H1 (cell line): Measurements from ENCODE around the gene CSRNP3. TPM values are rescaled to one million over a fixed set of nuclear protein-coding genes. Genes with fewer than 3 reads are reported as not detected.

Experiments used
- CTCF ChIA-PET: fragments of 300-600 bp; sonication (Branson Sonifier 250); formaldehyde crosslinking; loops from one replicate; lab custom pipeline; 2021; ENCODE audit not compliant: partially characterized antibody; lab: Charles Lee
- POLR2A ChIA-PET: fragments of 300-600 bp; sonication (Branson Sonifier 250); formaldehyde crosslinking; loops from one replicate; lab custom pipeline; 2021; ENCODE audit warnings: inconsistent platforms; ENCODE audit not compliant: partially characterized antibody; lab: Charles Lee
- DNase-seq, 2 experiments: peaks; one replicate each; pipeline versions ENCODE4 v3.0.0 to v3.0.0-alpha.2; 2010 to 2022; ENCODE audit warnings: low spot score in 2 of 2, low read depth in 1 of 2, mixed read lengths in 1 of 2
- FAIRE-seq: peaks from 2 replicates; lab custom pipeline; 2011; peaks lifted over from hg19 to GRCh38; lab: Jason Lieb, UNC
- H2AFZ ChIP-seq: 2 replicates; pipeline ENCODE4 v1.8.1; 2012; ENCODE audit warnings: low read length, inconsistent platforms
- H2AK5ac ChIP-seq: 2 replicates; pipeline ENCODE4 v1.6.1; 2013; ENCODE audit warnings: low read depth, low read length
- H2BK120ac ChIP-seq: replicated peaks from 2 replicates; pipeline ENCODE3; 2013; ENCODE audit warnings: low read depth, low read length, inconsistent platforms
- H2BK12ac ChIP-seq: 2 replicates; pipeline ENCODE4 v1.6.1; 2013; ENCODE audit warnings: low read depth, low read length
- H2BK15ac ChIP-seq: 2 replicates; pipeline ENCODE4 v1.6.1; 2013; ENCODE audit warnings: low read length
- H2BK20ac ChIP-seq: 2 replicates; pipeline ENCODE4 v1.6.1; 2013; ENCODE audit warnings: low read length
- H2BK5ac ChIP-seq: 2 replicates; pipeline ENCODE4 v1.6.1; 2013; ENCODE audit warnings: low read depth, low read length
- H3K14ac ChIP-seq: 2 replicates; pipeline ENCODE4 v1.6.1; 2013; ENCODE audit warnings: inconsistent platforms; ENCODE audit not compliant: insufficient read length
- H3K18ac ChIP-seq: 2 replicates; pipeline ENCODE4 v1.6.1; 2013; ENCODE audit warnings: low read length; ENCODE audit errors: extremely low read depth
- H3K23ac ChIP-seq: 2 replicates; pipeline ENCODE4 v1.6.1; 2013; ENCODE audit warnings: inconsistent platforms; ENCODE audit not compliant: insufficient read length
- H3K23me2 ChIP-seq: 2 replicates; pipeline ENCODE4 v1.6.1; 2013; ENCODE audit warnings: low read depth, low read length
- H3K27ac ChIP-seq: 2 replicates; pipeline ENCODE4 v1.6.1; 2011; ENCODE audit warnings: low read depth, low read length, inconsistent platforms
- H3K27me3 ChIP-seq, 4 experiments: replicated peaks in 1 of 4; 1 replicate in 1 of 4; 2 replicates in 3 of 4; pipeline versions ENCODE4 v1.6.1 to v1.8.1; 2011 to 2013; ENCODE audit warnings: low read length in 3 of 4, mild to moderate bottlenecking in 3 of 4, inconsistent platforms in 2 of 4, mixed read lengths in 2 of 4, moderate library complexity in 1 of 4; ENCODE audit not compliant: control insufficient read depth in 3 of 4, insufficient read depth in 3 of 4; ENCODE audit errors: extremely low read depth in 1 of 4
- H3K36me3 ChIP-seq, 4 experiments: 2 replicates each; pipeline versions ENCODE4 v1.6.1 to v1.8.1; 2011 to 2013; ENCODE audit warnings: mild to moderate bottlenecking in 4 of 4, low read length in 3 of 4, moderate library complexity in 2 of 4, control low read depth in 1 of 4, inconsistent platforms in 1 of 4; ENCODE audit not compliant: insufficient read depth in 4 of 4, control insufficient read depth in 2 of 4
- H3K4ac ChIP-seq: replicated peaks from 2 replicates; pipeline ENCODE3; 2013; ENCODE audit warnings: low read length, low read depth, mixed read lengths, inconsistent platforms; ENCODE audit not compliant: insufficient read length
- H3K4me1 ChIP-seq, 4 experiments: replicated peaks in 1 of 4; 1 replicate in 1 of 4; 2 replicates in 3 of 4; pipeline versions ENCODE4 v1.6.1 to v1.8.1; 2011 to 2013; ENCODE audit warnings: low read length in 3 of 4, inconsistent platforms in 2 of 4, mixed read lengths in 1 of 4; ENCODE audit not compliant: insufficient read depth in 4 of 4, control insufficient read depth in 3 of 4
- H3K4me2 ChIP-seq, 2 experiments: 2 replicates each; pipeline versions ENCODE4 v1.6.1 to v1.8.1; 2011 to 2013; ENCODE audit warnings: low read depth in 2 of 2, low read length in 2 of 2, control low read depth in 1 of 2, inconsistent platforms in 1 of 2, mild to moderate bottlenecking in 1 of 2; ENCODE audit not compliant: insufficient read depth in 1 of 2
- H3K4me3 ChIP-seq, 4 experiments: fragments of 200-600, 300-600 bp in 1 of 4; sonication (generic), shearing (Covaris generic), sonication (Bioruptor Twin) in 1 of 4; 2 replicates each; pipeline versions ENCODE4 v1.5.1 to v1.8.1; 2011 to 2016; ENCODE audit warnings: low read length in 4 of 4, low read depth in 3 of 4, control low read depth in 2 of 4, inconsistent platforms in 2 of 4, mild to moderate bottlenecking in 2 of 4, mixed read lengths in 1 of 4, moderate library complexity in 1 of 4; ENCODE audit not compliant: insufficient read depth in 2 of 4; ENCODE audit errors: extremely low read depth in 1 of 4
- H3K56ac ChIP-seq: replicated peaks from 2 replicates; pipeline ENCODE3; 2013; ENCODE audit warnings: low read depth, mild to moderate bottlenecking, mixed read lengths, low read length, inconsistent platforms; ENCODE audit not compliant: insufficient read length
- H3K79me1 ChIP-seq: 2 replicates; pipeline ENCODE4 v1.6.1; 2013; ENCODE audit warnings: low read depth, low read length, control low read depth
- H3K79me2 ChIP-seq, 2 experiments: 2 replicates each; pipeline versions ENCODE4 v1.6.1 to v1.8.1; 2012 to 2013; ENCODE audit warnings: low read length in 2 of 2, mild to moderate bottlenecking in 2 of 2, inconsistent platforms in 1 of 2; ENCODE audit not compliant: insufficient read depth in 2 of 2, control insufficient read depth in 1 of 2
- H3K9ac ChIP-seq, 4 experiments: replicated peaks in 1 of 4; 1 replicate in 1 of 4; 2 replicates in 3 of 4; pipeline versions ENCODE4 v1.6.1 to v1.8.1; 2011 to 2013; ENCODE audit warnings: low read depth in 3 of 4, low read length in 3 of 4, control low read depth in 2 of 4, mild to moderate bottlenecking in 2 of 4, moderate library complexity in 2 of 4, inconsistent platforms in 1 of 4; ENCODE audit errors: extremely low read depth in 1 of 4
- H3K9me3 ChIP-seq, 2 experiments: 2 replicates each; pipeline versions ENCODE4 v1.6.1 to v1.8.1; 2012 to 2013; ENCODE audit warnings: mild to moderate bottlenecking in 2 of 2, moderate library complexity in 2 of 2, control low read depth in 1 of 2, inconsistent platforms in 1 of 2, low read depth in 1 of 2, low read length in 1 of 2, mixed read lengths in 1 of 2; ENCODE audit not compliant: insufficient read depth in 2 of 2
- H4K20me1 ChIP-seq, 2 experiments: replicated peaks in 1 of 2; 2 replicates each; pipeline versions ENCODE3 to v1.8.1; 2011 to 2013; ENCODE audit warnings: inconsistent platforms in 2 of 2, low read length in 2 of 2, mild to moderate bottlenecking in 1 of 2; ENCODE audit not compliant: insufficient read depth in 2 of 2, control insufficient read depth in 1 of 2
- H4K5ac ChIP-seq: 2 replicates; pipeline ENCODE4 v1.6.1; 2013; ENCODE audit warnings: low read length, low read depth, mixed read lengths, inconsistent platforms; ENCODE audit not compliant: insufficient read length
- H4K8ac ChIP-seq: 2 replicates; pipeline ENCODE4 v1.8.0; 2013; ENCODE audit warnings: mild to moderate bottlenecking, moderate library complexity, low read length, inconsistent platforms; ENCODE audit not compliant: insufficient read depth; ENCODE audit errors: extremely low read depth
- H4K91ac ChIP-seq: replicated peaks from 2 replicates; pipeline ENCODE3; 2013; ENCODE audit warnings: low read length, mixed read lengths, inconsistent platforms; ENCODE audit not compliant: insufficient read length
- BRCA1 ChIP-seq: IDR thresholded peaks from 2 replicates; pipeline ENCODE4 v1.6.1; 2012; ENCODE audit warnings: low read depth, low read length, improper control_type of control experiment
- CBX5 ChIP-seq: fragments of 300-800, 300-1000 bp; sonication (generic); IDR thresholded peaks from 2 replicates; pipeline ENCODE4 v1.7.1; 2016; ENCODE audit warnings: antibody characterized with exemption, low read length, low read depth
- CHD2 ChIP-seq: IDR thresholded peaks from 2 replicates; pipeline ENCODE4 v1.6.1; 2012; ENCODE audit warnings: low read length, improper control_type of control experiment
- CTCF ChIP-seq, 3 experiments: IDR thresholded peaks; 1 replicate in 2 of 3; 2 replicates in 1 of 3; pipeline versions ENCODE4 v1.5.1 to v1.6.1; 2011; ENCODE audit warnings: low read length in 3 of 3, mild to moderate bottlenecking in 3 of 3, inconsistent platforms in 2 of 3, low read depth in 1 of 3, moderate library complexity in 1 of 3; ENCODE audit not compliant: insufficient read depth in 1 of 3; ENCODE audit errors: control extremely low read depth in 1 of 3
- FOSL1 ChIP-seq: IDR thresholded peaks from 2 replicates; pipeline ENCODE4 v1.6.1; 2011; ENCODE audit warnings: mild to moderate bottlenecking, low read depth, low read length, moderate library complexity; ENCODE audit not compliant: insufficient read depth
- GABPA ChIP-seq: IDR thresholded peaks from 2 replicates; pipeline ENCODE4 v1.6.1; 2011; ENCODE audit warnings: mild to moderate bottlenecking, low read length, moderate library complexity, borderline replicate concordance; ENCODE audit not compliant: insufficient read depth
- RBBP5 ChIP-seq: IDR thresholded peaks from 2 replicates; pipeline ENCODE4 v1.7.1; 2012; ENCODE audit warnings: low read depth, mild to moderate bottlenecking, inconsistent platforms, low read length, moderate library complexity, borderline replicate concordance
- SIN3A ChIP-seq, 2 experiments: IDR thresholded peaks in 1 of 2; conservative IDR thresholded peaks in 1 of 2; 2 replicates each; pipeline ENCODE4 v1.6.1; 2011 to 2012; ENCODE audit warnings: low read length in 2 of 2, improper control_type of control experiment in 1 of 2, low read depth in 1 of 2, mild to moderate bottlenecking in 1 of 2
- SP1 ChIP-seq: IDR thresholded peaks from 2 replicates; pipeline ENCODE4 v1.6.1; 2011; ENCODE audit warnings: low read depth, low read length
- USF2 ChIP-seq: IDR thresholded peaks from 2 replicates; pipeline ENCODE4 v1.6.1; 2011; ENCODE audit warnings: low read length, improper control_type of control experiment
- WGBS, 2 experiments: shearing (Covaris generic) in 1 of 2; methylation state at CpG; one replicate each; pipeline versions ENCODE4 v1.1.6 to v1.1.7; 2013 to 2015; ENCODE audit warnings: low lambda C conversion rate in 2 of 2, mixed read lengths in 2 of 2, inconsistent platforms in 1 of 2, low coverage in 1 of 2, missing lambda C conversion rate in 1 of 2; ENCODE audit not compliant: insufficient replicate concordance in 2 of 2, insufficient coverage in 1 of 2, insufficient read length in 1 of 2; ENCODE audit errors: extremely low coverage in 1 of 2, missing lambda C conversion rate in 1 of 2; 5-methylcytosine and 5-hydroxymethylcytosine counted together
- polyA plus RNA-seq, 7 experiments: library from polyadenylated mRNA; depleted of rRNA in 3 of 7; stranded (reverse) in 5 of 7; unstranded in 2 of 7; fragments of >200 nt in 5 of 7; fragments of 200-250 nt in 2 of 7; gene quantifications; 1 replicate in 5 of 7; 2 replicates in 1 of 7; 4 replicates in 1 of 7; pipeline versions ENCODE4 v1.2.1 to v1.2.3, GENCODE V29; 2011 to 2013; ENCODE audit warnings: missing spikeins in 2 of 7, mixed read lengths in 2 of 7
- total RNA-seq: library from RNA; stranded (reverse); fragmentation: NEBNext Ultra II Directional; extraction: Animal tissue kit (Norgen Biotek cat#: 25700); gene quantifications from 2 replicates; pipeline ENCODE4 v1.2.1, GENCODE V29; 2021

Gene CSRNP3
- total and polyA plus RNA-seq, 2 of the 8 experiments (the other 6 are each of a cell fraction or from before 2014, with no cell fraction given): 1.3 to 6.5 TPM

GRCh38 chr2:165629776-165630175 lies 160.3 kb downstream of the CSRNP3 start:
- Histone ChIP-seq H3K4me1 (peaks cover 3 to 23% (median 12%) of the 10 kb centered on the region in 4 experiments), H3K18ac (no peak overlapping the region), H3K36me3 (no peaks in the 10 kb centered on the region), H2BK15ac (no peak overlapping the region), H3K14ac (no peak overlapping the region), H3K9me3 (no peaks in the 10 kb centered on the region), H3K9ac (no peak overlapping the region), H3K4ac (no peak overlapping the region), H3K79me2 (no peaks in the 10 kb centered on the region), H3K23ac (no peak overlapping the region), H2AFZ (no peak overlapping the region), H4K91ac (no peak overlapping the region), H4K5ac (no peak overlapping the region), H3K27ac (no peak overlapping the region), H3K56ac (no peak overlapping the region), H3K4me3 (no peak overlapping the region), H4K20me1 (no peaks in the 10 kb centered on the region), H3K4me2 (no peak overlapping the region), H3K27me3 (no peaks in the 10 kb centered on the region), H2BK12ac (no peak overlapping the region), H2AK5ac (no peak overlapping the region), H4K8ac (no peak overlapping the region), H3K79me1 (no peaks in the 10 kb centered on the region), H2BK20ac (no peak overlapping the region), H3K23me2 (no peaks in the 10 kb centered on the region), H2BK120ac (no peak overlapping the region), H2BK5ac (no peak overlapping the region)
- no peak for DNase-seq
- ChIA-PET CTCF (interaction anchor here (0.6 to 1.6 kb wide), 2 partner anchors 28 to 615 kb away, joined by 3 read pairs; no protein-coding TSS in a partner anchor), POLR2A (no interaction called here)
- WGBS, 2 experiments: 75% methylated on average over 2 of the region's 2 CpGs; no CpG with 5 or more reads in 1 of the 2 experiments
- peak; percentile 48 for FAIRE-seq
- TF ChIP-seq SIN3A (conservative IDR thresholded peaks at IDR 0.05 in 1 of 2, IDR thresholded peaks at IDR 0.05 in 1 of 2; ENCODE audit: low read depth in 1 of 2, low read length in 2 of 2) (no peak), GABPA (no peak), RBBP5 (no peak), CHD2 (no peak), CBX5 (no peak), USF2 (no peak), FOSL1 (no peak), BRCA1 (no peak), CTCF (IDR thresholded peaks at IDR 0.05; ENCODE audit: control extremely low read depth in 1 of 3, insufficient read depth in 1 of 3, low read depth in 1 of 3, low read length in 3 of 3) (no peak), SP1 (no peak)
